HG02884 (cell line): ENCODE measurements around the gene CUX1.

Experiments
- ATAC-seq: cut with Tn5 transposase; IDR thresholded peaks from one replicate; pipeline ENCODE4 v1.9.1; 2021; ENCODE audit warnings: mild to moderate bottlenecking, moderate library complexity; ENCODE audit not compliant: unreplicated experiment

CUX1 gene, protein sequence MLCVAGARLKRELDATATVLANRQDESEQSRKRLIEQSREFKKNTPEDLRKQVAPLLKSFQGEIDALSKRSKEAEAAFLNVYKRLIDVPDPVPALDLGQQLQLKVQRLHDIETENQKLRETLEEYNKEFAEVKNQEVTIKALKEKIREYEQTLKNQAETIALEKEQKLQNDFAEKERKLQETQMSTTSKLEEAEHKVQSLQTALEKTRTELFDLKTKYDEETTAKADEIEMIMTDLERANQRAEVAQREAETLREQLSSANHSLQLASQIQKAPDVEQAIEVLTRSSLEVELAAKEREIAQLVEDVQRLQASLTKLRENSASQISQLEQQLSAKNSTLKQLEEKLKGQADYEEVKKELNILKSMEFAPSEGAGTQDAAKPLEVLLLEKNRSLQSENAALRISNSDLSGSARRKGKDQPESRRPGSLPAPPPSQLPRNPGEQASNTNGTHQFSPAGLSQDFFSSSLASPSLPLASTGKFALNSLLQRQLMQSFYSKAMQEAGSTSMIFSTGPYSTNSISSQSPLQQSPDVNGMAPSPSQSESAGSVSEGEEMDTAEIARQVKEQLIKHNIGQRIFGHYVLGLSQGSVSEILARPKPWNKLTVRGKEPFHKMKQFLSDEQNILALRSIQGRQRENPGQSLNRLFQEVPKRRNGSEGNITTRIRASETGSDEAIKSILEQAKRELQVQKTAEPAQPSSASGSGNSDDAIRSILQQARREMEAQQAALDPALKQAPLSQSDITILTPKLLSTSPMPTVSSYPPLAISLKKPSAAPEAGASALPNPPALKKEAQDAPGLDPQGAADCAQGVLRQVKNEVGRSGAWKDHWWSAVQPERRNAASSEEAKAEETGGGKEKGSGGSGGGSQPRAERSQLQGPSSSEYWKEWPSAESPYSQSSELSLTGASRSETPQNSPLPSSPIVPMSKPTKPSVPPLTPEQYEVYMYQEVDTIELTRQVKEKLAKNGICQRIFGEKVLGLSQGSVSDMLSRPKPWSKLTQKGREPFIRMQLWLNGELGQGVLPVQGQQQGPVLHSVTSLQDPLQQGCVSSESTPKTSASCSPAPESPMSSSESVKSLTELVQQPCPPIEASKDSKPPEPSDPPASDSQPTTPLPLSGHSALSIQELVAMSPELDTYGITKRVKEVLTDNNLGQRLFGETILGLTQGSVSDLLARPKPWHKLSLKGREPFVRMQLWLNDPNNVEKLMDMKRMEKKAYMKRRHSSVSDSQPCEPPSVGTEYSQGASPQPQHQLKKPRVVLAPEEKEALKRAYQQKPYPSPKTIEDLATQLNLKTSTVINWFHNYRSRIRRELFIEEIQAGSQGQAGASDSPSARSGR (N-terminal part only)

DNA sequence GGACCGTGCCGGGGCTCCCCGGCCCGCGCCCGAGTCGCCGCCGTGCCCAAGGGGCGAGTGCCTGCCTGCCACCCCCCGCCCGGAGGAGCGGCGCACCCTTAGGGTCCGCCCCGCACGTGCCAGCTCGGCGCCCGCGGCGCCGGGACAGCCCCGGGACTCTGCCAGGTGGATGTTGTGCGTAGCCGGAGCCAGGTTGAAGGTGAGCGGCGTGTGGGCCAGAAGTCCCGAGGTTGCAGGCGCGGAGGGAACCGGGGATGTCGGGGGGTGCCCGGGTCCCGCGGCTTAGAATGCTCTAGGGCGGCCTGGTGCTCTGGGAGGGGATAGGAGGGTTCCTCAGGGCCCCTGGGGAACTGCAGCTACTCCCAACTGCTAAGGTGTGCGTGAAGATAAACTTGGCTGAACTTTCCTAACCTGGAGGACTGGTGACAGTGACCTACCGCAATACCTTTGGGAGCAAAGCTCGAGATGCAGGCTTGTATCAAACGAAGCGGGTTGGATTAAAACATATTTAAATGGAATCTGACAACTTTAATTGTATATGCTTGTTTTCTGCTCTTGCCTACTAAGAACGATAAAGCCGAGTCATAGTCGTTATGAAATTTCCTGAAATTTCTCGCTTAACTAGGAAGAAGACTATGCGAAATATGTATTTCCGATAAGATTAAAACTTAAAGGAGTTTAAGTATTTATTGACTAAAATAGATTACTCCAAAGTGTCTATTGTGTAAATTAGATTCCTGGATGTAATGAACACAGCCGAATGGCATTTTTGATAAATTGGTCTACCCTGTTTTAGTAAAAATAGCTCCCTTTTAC, at the start of gene CUX1:
Gene CUX1 (plus strand): TSS at position 156 of the 816 bp plus-strand sequence. CDS start 14 bp downstream, at position 170.
- ATAC-seq, result no peak

DNA sequence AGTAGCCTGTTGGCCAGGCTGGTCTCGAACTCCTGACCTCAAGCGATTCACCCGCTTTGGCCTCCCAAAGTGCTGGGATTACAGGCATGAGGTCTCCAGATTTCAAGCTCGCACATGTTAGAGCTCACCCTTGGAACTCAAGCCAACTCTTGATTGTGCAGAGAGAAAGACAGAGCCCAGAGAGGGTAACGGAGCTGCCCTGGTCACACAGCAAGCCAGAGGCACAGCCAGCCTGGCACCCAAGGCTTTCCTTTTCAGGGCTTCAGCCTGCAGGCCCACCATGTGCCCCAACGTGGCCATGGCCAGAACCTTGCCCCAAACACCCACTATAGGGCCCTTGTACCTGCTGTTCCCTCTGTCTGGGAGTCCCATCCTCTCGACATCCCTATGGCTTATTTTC, 49.1 kb upstream of the CUX1 start:
- no peak for ATAC-seq

DNA sequence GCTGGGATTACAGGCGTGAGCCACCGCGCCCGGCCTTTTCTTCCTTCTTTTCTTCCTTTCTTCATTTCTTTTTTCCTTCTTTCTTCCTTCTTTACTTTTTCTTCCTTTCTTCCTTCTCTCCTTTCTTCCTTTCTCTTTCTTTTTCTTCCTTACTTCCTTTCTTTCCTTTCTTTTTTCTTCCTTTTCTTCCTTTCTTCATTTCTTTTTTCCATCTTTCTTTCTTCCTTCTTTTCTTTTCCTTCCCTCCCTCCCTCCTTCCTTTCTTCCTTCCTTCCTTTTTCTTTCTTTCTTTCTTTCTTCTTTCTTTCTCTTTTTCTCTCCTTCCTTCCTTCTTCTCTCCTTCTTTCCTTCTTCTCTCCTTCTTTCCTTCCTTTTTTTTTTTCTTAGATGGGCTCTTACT, 47.0 kb upstream of the CUX1 start:
- no peak for ATAC-seq

DNA sequence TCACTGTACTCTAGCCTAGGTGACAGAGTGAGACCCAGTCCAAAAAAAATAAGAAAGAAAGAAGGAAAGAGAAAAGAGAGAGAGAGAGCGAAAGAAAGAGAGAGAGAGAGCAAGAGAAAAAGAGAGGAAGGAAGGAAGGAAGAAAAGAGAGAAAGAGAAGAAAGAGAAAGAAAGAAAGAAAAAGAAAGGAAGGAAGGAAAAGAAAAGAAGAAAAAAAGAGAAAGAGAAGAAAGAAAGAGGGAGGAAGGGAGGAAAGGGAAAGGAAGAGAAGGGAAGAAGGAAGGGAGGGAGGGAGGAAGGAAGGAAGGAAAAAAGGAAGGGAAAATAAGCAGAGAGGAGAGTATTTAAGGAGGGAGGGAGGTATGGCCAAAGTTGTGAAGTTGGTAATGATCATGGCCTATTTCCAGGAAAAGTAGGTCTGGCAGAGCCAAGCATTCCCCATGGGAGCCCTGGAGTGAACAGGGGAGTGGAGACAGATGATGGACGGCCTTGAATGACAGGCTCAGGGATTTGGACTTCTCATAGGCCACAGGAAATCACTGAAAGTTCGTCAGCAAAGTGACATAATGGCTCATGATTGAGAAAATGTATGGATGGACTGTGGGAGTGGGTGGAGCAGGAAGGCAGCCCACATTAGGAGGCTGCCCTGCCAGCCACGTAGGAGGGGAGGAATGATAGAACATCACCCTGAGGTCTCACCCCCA, 44.8 kb upstream of the CUX1 start:
- no peak for ATAC-seq

DNA sequence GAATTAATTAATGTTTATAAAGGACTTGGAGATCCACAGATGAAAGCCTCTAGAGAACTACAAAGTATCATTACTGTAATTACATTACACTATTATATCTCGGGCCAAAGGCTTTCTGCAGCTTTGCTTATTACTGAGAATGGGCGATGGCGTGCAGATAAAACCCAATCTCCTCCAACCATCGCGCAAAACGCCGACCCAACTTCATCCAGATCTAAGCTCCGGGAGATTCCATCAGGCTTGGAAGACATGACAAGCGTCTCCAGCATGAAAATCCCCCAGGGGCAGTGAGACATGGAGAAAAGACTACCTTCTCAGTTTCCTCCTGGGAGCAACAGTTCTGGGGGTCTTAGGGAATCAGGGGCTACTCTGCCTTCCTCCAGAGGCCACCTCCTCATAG, 42.2 kb upstream of the CUX1 start:
- ATAC-seq, result no peak

DNA sequence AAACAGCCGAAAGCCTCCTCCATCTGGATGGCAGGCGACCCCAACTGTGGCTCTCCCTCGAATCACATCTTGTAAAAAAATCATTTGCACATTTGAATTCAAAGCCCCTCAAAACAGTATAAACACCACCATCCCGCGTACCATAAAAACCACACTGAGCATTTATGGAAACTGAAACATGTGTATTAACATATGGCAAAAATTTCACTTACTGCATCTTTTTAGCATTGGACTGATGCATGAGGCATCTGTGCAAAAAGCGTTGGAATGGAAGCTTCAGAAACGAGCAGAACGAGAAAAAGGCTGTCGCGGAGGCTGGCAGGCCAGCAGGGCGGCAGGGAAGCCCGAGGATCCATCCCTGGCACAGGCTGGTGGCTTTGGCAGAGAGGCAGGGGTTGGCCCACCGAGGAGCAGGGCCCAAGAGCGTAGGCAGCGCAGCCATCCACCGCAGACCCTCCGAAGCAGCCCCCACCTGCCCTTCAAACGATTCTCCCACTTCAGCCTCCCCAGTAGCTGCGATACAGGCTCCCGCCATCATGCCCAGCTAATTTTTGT, 39.3 kb upstream of the CUX1 start:
- no peak for ATAC-seq

DNA sequence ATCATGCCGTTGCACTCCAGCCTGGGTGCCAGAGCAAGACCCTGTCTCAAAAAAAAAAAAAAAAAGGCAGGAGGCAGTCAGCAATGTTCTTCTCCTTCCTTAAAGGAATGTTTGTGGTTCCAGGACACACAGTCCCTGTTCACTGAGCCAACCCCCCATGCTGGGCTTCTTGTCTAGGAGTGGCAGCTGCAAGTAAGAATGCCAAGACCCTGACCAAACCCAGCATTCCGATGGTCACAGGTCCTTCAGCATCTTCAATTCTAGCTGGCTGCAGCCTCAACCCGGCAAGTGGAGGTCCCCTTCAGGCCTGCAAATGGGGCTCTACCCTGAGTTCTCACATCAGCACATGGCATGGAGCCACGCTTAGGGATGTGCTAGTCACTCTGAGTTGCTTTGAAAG, 38.2 kb upstream of the CUX1 start:
- no peak for ATAC-seq

DNA sequence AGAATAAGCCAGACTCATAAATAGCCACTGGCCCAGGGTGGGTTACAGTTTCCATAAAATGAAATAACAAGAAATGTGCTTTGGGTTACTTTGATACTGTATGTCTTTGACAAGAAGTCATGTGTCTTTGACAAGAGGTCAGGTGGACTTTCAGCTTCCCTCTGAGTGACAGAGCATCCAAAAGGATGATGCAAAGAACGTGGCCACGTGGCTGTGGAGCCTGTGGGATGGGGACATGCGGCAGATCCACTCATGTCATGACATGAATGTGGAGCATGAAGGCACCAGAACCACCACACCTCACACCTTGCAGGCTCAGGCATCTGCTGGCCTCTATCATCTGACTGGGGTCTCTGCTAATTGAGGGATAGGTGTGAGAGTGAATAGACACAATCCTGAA, 37.1 kb upstream of the CUX1 start:
- no peak for ATAC-seq

DNA sequence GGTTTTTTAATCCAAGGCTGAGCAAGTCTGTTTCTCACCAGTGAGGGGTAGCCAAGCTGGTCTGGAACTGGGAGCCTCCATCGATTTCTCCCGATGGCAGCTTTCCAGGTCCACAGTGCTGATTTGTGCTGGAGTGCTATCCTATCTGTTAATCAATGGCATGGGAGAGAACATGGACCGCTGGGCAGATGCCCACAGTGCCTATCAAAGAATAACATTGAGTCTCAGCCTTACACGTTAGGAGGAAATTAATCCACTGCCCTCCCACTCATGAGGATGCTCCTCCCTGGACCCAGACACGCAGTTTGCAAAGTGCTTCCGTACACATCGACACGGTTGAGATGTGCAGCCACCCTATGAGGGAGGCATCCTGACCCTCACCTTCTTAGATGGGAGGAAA, 36.0 kb upstream of the CUX1 start:
- no peak for ATAC-seq

DNA sequence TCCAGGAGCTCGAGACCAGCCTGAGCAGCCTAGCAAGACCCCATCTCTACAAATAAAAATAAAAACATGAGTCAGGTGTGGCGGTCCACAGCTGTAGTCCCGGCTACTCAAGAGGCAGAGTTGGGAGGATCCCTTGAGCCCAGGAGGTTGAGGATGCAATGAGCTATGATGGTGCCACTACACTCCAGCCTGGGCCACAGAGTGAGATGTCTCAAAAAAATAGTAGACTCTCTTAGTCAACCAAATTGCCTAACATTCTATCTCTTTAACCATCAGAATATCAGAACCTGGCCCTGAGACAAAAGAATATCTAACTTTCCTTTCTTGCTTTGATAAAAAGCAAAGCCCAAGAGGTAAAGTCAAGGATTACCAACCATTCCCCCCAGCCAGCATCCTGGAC, 35.0 kb upstream of the CUX1 start:
- no peak for ATAC-seq

DNA sequence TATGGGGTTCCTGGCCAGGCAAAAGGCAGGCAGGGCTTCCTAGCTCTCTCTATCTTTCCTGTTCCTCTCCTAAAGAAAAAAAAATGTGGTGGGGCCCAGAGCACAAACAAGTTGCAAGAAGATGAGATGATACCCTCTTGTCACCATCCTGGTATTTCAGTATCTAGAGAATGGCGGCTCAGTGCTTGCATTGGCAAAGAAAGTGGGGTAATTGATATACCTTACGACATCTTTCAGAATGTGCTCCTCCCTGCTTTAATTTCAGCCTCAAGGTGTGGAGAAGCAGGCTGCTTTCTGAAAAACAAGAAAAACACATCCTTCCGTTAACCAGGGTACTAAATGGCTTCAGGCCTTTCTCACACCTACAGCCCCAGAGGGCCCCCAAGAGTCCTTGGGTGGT, 34.5 kb upstream of the CUX1 start:
- no peak for ATAC-seq

DNA sequence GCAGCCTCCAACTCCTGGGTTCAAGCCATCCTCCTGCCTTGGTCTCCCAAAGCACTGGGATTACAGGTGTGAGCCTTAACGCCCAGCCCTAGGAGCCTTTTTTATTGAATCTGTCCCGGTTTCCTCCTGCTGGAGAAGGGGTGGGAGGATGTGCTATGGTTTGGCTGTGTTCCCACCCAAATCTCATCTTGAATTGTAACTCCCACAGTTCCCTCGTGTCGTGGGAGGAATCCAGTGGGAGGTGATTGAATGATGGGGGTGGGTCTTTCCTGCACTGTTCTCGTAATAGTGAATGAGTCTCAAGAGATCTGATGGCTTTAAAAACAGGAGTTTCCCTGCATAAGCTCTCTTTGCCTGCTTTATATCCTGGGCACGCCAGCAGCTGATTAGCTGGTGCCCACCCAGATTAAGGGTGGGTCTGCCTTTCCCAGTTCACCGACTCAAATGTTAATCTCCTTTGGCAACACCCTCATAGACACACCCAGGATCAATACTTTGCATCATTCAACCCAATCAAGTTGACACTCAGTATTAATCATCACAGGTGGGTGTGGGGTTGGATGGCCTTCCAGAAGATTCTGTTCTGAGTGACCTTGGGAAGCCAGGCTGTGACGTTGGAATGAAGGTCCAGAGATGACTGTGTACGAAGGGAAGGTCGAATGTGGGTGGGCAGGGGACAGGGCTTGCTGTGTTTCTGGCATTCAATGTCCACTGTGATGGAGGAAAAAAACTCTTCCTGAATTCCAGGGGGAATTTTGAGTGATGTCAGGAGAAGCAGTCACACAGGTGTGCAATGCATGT, 33.8 kb upstream of the CUX1 start:
- ATAC-seq, result no peak

DNA sequence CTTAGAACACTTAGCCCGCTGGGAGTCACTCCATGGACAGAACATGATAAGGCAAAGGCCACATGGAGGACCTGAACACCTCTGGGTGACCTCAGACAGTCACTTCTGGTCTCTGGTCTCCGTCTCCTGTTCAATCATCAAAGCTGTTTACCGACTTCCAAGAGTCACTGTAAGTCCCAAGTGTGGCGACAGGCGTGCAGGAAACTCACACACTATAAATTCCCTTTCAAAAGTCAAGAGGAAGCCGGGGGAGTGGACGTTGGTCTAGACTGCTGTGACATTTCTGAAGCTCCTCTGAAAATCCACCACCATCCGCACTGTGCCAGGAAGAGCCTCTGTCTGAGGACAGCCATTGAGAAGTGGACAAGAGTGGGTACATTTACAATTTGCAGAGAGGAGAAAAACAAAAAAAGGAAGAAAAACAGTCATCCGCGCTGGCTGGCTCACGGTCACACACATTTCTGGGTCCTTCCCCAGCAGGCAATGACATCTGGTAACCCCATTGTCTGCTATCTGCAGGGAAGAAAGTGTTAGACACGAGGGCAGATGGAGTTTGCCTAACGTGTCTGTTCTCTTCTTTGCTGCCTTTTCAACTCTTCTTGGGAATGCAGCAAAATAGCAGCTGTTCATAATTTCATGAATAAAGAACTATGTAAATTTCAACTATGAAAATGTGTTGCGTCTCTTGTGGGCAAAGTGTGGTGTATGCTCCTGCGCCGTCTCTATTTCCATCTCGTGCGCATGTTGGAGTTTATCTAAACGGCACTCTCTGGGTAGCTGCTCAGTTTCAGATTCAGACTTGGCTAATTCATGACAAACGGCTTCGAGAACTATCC, 32.9 kb upstream of the CUX1 start:
- ATAC-seq, result no peak

DNA sequence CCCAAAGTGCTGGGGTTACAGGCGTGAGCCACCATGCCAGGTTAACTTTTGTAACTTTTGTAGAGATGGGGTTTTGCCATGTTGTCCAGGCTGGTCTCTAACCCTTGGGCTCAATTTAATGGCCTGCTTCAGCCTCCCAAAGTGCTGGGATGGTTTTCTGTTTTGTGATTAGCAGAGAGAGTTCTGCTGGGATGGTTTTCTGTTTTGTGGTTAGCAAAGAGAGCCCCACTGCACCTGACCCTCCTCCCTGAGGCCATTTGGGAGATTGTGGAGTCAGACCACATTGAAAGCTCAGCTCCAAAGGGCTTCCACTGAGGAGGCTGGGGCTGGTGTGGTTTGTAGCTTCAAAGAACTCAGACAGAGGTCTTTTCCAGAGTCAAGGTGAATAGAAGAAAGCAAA, 29.6 kb upstream of the CUX1 start:
- ATAC-seq, result no peak

DNA sequence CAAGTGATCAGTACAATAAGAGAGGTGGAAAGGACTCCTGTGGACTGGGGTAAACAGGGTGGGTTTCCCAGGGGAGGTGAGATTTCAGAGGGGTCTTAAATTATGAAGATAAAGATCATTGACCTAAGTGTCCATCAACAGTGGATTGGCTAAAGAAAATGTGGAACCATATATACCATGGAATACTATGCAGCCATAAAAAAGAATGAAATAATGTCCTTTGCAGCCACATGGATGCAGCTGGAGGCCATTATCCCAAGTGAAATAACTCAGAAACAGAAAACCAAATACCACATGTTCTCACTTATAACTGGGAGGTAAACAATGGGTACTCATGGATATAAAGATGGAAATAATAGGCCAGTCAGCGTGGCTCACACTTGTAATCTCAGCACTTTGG, 28.9 kb upstream of the CUX1 start:
- ATAC-seq, result no peak

DNA sequence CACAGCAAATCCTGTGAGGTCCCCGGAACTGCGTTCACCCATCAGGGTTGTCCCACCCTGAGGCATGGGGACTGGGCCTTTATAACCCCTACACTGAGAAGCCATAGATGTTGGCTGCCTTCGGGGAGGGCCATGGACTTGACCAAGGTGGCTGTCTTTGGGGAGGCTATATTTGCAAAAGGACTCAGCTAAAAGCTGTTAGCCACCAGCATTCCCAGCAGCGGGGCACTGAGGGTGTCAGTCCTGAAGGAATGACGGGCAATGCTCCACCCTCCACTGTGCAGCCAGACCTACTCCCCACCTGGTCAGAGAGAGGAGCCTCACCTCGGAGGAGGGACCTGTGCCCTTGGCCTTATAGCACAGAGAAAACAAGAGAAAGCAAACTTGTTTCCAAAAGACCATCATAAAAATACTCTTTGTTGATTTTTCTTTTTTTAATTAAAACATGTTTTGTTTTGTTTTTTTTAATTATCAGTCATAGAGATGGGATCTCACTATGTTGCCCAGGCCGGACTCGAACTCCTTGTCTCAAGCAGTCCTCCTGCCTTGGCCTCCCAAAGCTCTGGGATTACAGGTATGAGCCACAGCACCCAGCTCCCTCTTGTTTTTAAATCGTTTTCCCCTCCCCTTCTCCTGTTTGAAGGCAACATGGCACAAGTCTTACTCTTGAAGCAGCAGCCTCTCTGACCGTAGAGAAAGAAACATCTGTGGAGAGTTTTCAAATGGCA, 26.7 kb upstream of the CUX1 start:
- no peak for ATAC-seq

DNA sequence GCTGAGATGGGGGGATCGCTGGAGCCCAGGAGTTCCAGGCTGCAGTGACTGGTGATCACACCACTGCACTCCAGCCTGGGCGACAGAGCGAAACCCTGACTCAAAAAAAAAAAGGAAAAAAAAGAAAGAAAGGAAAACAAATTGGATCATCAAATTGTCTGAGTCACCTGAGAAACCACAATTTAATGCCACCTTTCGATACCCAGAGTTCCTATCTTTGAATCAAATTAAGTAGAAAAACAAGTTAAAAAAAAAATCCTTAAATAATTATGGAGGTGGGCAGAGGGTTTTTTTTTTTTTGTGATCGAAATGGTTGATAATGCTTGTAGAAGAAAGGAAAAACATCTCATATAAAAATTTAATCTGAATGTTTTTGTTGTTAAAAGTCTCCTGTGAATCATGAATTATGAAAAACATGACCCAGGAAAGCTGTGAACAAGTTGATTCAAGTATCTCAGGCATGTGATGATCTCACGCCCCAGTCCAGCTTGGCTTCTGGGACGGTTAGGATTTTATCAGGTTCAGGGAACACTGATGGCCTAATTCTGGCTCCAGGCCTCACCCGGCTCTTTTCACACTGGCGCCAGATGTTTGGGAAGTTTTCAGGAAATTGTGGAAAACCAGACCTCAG, 25.3 kb upstream of the CUX1 start:
- no peak for ATAC-seq
